GM19395 (cell line): ENCODE results near the gene ABCA1.

Source experiments
- ATAC-seq: cut with Tn5 transposase; IDR thresholded peaks from one replicate; pipeline ENCODE4 v1.9.1; 2021; ENCODE audit warnings: mild to moderate bottlenecking, moderate library complexity; ENCODE audit not compliant: unreplicated experiment

ABCA1 gene

DNA sequence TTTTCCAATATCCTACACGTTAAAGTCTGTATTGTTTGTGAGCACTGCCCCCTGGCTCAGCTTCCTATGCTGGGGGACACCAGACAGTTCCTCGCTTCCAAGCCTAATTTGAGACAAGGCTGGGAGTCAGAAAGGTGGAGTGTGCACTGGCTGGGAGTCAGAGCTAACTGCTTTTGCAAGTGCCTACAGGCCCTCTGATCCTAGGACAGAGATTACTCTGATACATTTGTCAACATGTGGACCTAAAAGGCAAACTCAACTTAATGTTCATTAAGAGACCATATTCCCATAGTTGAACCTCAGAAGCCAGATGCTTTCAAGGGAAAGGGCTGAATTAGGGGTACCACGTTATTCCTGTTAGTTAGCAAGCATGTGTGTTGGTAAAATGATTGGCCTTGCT is 83.2 kb downstream of the ABCA1 start:
- ATAC-seq: no peak

DNA sequence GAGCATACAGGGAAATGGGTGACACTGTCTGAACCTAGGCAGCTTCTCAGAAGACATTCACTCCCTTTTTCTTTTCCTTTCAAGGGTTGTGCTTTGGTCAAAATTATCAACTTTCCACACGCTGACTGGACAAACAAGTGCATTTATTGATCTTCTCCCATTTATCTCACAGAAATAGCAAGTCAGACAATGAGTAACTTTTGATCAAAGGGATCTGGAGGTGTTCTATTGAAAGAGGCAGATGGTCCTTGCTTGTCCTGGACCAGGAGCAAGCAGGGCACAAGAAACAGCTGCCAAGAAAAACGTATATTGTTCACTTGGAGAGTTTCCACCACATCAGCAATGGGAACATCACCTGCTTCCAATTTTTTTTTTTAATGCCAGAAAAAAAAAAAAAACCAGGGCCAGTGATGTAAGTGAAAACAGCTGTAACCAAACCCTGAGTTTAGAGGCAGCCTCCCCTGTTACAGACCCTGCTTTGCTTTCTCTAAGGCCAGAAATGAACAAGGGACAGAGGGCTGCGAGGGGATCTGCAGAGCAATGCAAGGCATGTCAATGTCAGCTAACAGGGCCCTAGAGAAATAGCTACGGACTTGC is 84.2 kb downstream of the ABCA1 start:
- ATAC-seq: no peak

DNA sequence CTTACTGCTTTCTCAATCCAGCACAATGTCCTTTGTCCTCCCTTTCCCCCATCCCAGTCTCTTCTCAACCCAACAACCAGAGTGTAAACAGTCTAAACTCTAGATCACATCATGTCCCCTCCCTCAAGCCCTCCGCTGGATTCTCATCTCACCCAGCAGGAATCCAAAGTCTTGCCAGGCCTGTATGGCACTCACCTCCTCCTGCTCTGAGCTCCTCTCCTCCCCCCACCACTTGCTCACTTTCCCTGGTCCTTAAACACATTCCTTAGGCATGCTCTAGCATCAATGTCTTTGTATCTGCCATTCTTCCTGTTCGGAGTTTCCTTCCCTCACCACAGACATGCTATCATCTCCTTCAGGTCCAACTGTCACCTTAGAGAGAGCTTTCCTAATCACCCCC is 85.3 kb downstream of the ABCA1 start:
- ATAC-seq: no peak

DNA sequence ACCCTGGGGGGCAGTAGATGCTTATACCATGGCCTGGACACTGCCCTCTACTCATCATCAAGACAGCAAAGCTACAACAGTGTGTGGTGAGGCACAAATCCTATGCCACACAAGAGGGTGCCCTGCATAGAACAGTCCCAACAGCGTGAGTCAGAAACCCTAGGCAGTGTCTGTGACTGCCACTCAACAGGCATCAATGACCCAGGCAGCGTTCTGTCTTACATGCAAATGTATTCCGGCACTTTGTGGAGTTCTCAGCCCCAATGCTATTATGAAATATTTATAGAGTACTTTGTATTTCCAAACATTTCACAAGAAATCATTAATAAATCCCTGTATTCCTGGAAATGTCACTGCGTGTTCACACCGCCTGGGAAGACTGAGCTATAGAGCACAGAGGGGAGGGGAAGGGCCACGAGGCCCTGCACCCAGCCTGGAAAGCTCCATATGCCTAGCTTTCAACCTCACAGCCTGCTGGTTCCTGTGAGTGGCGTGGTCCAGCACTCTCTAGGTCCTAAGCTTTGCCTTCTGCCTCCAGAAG is 86.3 kb downstream of the ABCA1 start:
- no peak for ATAC-seq

DNA sequence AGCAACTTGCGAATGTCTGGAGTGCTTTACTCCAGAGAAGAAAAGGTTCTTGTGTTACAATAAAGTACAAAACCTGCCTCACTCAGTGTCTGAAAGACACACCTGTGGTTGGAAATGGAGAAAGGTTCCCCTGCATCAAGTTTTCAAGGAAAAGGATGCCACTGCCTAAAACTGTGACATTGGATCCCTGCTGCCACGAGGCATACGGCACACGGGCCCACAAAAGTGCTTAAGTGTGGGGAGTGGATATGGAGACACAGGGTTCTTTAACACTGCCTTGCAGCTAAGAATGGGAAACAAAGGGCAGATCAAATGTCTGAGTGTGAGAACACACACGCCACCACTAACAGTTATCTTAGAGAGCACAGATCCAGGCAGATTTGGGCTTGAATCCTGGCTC is 89.0 kb downstream of the ABCA1 start:
- no peak for ATAC-seq

DNA sequence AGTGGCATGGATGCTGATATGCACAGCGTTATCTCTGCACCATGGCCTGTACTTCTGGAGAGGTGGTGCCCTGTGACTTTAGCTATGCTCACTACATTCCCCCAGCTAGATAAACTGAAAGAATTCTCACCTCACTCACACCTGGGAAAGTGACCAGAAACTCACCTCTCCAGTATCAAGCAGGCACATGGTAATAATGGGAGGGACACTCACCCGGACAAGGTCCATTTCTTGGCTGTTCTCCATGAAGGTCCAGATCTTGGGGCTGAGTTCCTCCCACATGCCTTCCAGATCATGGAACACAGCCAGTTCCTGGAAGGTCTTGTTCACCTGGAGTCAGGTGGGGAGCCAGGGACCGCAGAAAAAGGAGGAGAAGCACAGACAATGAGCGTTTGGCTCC is 91.2 kb downstream of the ABCA1 start:
- ATAC-seq: no peak

DNA sequence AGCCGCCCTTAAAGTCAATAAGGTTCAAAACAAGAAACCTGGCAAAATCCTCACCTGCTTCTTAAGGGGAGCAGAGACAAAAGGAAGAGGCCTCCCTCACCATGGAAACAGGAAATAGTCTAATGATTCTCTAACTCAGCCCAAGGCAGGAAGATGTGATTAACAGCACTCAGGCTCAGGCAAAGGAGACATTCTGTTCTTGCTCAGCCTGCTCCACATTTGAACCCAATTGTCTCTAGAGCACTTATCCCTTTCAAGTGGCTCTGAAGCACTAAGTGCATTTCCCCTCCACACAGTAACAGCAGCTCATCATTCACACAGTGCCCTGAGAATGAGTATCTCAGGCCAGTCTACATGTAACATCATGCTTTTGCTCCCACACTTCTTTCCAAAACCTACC is 91.7 kb downstream of the ABCA1 start:
- ATAC-seq: no peak

DNA sequence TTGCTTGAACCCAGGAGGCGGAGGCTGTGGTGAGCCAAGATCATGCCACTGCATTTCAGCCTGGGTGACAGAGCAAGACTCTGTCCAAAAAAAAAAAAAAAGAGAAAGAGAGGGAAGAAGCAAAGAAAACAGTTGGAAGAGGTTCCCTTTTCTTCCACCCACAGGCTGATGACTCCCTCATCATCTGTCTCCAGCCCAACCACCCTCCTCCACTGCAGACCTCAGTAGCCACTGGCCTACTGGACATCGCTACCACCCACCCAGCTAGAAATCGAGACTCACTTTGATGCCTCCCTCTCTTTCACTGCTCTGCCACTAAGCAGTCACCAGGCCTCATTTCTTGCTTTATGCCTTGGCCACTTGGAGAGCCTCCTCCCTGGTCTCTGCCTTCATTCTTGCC is 92.8 kb downstream of the ABCA1 start:
- no peak for ATAC-seq

DNA sequence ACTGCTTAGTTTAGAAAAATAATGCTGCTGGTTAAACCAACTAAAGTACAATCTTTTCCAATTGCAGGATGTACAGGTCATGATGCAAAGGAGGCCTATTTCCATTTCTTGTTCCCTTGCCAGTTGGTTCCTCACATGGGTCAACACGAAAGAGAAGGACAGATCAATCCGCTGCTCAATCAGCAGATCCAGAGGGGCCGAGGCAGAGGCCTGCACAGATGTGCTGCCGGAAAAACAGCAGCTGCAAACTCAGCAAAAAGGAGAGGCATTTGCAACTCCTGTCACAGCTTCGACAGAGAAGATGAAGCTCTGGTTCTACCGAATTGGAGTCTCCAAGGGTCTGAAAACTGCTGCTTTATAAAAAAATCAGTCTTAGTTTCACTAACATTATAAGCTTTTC is 94.3 kb downstream of the ABCA1 start:
- ATAC-seq: no peak

DNA sequence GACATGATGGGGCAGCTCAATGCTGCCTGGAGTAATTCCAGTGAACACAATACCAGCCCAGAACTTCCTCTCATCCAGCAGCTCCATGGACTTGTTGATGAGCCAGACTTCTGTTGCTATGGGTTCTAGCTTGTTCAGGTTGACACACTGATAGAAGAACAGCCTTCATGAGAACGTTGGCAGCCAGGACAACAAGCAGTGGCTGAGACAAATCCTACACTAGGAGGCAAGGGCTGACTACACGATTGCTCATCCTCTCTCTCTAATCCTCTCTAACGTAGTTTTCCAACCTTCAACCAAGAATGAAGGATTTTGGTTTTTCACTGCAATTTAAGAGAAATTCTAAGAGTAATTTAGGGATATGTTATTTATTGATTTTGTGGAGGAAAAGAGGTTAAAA is 96.3 kb downstream of the ABCA1 start:
- ATAC-seq: no peak

DNA sequence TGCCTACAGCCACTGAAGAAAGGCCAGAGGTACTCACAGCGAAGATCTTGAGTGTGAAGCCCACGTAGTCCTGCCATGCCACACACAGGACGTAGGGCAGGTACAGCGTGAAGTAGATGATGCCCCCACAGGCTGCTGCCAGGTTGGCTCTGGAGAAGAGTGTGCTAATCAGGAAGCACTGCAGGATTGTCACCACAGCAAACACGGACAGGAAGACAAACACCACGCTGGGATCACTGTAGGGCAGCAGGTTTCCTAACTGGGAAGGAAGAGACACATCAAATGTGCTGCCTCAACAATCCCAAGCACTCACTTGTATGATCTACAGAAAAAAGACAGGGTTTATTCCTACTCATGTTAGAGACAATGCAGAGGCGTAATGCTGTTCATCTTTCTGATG is 101.0 kb downstream of the ABCA1 start:
- ATAC-seq: no peak

DNA sequence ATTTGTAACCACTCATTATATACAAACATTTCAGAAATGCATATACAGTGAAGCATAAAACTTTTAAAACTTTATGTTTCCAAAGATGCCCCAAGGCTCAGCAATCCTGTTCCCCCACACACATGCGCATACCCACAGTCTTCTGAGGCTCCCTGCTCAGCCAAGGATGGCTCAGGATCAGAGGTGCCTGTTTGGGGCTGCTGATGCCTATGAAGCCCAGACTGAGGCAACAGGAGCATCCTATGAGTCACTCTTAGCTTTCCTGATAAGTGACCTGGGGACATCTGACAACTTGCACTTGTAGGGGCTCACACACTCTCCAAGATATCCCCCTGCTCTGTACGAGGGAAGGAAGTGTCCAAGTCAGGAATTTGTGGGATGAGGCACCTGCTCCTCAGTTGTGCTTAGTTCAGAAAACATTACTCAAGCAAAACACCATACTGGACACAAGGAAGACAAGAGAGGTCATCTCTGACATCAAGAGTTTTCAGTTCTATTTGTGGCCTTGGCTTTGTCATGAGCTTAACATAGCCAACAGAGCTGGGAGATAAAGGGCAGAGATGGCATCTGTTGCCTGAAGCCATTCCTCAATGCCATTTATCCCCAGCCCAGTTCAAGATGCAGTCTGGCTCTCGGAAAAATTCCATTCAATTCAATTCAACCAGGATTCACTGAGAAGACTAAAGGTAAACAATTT is 101.7 kb downstream of the ABCA1 start:
- ATAC-seq: no peak

DNA sequence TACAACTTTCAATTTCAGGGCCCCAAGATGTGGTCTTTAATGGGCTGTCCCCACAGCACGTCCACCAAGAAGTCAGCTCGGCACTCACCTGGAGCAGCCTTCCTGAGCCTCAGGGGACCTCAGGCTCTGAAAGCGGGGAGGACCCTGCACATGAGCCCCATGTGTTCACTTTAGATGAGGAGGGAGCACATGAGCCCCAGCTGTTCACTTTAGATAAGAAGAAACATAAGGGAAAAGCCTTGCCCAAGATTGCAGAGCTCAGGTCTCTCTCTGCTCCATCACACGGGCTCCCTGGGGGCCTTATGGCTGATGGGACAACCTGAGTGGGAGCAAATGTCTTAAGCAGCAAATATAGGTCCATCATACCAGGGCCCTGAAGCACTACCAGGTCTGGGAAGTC is 107.6 kb downstream of the ABCA1 start:
- no peak for ATAC-seq

DNA sequence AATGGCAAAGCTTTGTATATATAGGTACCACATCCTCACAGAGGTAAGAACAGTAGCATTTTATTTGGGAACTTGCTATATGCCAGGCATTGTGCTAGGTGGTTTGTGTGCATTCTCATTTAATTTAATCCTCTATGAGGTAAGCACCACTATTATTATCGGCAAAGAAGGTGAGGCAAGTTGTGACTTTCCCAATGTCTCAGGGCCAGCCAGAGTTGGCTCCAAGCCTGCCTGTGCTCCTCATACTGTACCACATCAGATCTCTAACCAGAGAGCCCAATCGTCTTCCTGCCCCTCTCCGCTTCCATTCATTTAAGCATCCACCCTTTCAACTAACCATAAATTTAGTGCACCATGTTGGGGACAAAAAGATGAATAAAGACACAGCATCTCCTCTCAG is 108.9 kb downstream of the ABCA1 start:
- no peak for ATAC-seq

DNA sequence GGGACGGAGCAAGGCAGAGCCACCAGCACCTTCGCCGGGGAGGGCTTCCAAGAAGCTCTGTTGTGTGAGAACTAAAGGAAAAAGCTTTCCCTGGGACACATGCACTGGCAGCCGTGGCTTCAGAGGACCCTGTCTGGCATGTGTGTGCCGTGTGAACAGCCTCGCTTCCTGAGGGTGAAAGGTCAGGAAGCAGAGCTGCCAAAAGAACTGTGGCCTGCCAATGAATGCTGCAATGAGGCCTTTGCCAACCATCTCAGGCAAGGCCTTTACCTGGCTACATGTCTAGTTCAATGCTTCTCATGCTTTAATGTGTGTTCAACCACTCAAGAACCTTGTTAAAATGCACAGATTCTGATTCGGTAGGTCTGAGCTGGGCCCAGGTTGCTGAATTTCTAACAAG is 110.5 kb downstream of the ABCA1 start:
- no peak for ATAC-seq

DNA sequence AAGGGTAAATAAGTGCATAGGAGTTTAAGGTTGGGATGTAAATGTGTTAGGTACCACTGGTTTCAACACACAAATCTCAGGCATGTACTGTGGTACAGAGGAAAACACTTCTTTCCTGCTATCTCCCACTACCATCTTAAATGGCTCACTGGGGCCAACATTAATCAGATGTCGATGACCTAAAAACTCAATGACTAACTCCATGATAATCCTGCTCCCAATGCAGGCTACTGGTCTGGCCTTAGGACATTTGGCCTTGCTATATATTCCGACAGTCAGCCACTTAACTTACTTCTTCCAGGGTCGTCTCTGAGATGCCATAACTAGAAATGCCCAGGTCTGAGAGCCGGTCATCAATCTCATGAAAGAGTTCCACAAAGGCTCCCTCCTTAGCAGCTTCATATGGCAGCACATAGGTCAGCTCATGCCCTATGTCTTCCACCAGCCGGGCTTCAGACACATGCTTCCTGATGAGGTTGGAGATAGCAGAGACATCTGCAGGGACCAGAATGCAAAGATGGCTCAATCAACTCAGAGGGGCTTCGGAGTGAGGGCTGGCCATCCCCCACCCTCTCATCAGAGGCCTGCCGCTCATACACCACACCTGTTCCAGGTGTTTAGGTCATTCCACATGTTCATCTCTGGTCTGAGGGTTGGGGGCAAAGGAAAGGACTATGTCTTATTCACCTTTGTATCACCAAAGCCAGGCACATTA is 111.9 kb downstream of the ABCA1 start:
- no peak for ATAC-seq

DNA sequence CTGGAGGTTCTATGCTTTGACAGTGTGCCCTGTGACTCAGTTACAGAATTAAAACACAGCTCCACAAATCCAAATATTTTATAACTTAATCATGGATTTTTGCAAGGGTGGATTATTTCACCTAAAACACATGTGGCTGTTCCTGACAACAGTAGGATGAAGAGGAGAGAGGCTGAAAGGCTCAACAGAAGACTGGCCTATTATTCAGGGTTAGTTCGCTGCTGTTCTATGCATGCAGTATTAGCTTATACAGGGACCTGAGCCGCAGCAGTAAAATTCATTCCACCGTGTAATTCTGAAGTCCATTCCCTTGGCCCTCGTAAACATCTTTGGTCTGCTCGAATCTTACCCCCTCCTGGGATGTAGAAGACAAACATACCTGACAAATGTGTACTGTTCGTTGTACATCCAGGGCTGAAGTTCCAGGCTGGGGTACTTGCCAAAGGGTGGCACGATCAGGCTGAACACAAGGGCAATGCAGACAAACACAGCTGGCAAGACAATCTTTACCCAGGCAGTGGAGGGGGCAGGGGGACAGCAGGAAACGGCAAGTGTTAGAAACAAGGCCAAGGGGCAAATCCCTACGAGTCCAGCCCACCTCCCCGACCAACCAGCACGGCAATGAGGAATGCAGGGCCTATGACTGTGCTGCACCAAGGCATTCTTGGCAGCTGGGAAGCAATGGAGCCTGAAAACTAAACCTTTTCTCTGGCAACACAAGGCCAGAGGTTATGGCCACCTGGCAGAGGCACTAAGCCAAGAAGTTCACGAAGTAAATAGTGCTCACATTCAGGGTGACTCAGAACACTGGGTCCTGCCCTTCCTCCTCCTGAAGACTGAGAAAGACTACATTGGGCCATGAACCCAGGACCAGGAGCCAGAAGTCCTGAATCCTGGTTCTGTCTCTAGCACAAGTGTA is 117.3 kb downstream of the ABCA1 start:
- ATAC-seq: no peak

DNA sequence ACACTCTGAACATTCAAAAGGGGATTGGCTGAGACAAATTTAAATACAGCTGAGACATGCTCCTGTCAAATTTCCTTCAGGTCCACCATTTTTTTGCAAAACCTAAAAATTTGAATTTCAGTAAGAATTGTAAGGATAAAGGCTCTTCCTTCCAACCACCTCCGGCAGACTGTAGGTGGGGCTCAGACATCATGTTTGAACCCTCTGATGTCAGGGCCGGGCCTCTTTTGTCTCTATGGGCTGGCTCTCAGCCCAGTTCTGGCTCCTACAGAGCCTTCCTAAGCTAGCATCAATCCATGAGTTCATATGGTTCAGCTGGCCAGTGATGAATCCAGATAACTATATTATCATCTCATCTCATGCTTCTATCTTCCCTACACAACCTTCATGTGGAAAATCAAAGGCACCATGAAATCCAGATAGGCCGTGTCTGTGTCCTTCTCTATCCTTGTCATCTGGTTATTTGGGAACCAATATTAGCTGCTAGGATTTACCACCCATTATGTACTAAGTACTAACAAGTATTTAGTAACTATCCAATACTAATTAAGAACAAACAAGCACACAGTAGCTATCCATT is 119.8 kb downstream of the ABCA1 start:
- no peak for ATAC-seq

DNA sequence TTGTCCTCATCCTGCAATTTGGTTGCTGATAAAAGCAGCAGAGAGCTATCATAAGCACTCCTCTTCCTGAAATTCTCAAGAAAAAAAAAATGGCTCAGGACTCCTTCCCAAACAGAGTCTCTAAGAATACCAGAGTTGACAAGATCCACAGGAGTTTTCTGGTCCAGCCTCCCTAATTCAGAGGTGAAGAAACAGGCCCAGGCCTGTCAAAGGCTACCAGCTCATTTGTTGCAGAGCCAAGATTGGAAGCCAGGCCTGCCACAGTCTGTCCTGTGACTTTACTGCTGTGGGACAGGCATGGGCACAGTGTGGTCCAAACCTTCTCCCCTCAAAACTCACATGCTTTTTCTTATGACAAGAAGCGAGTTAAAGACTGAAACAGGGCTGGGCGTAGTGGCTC is 122.5 kb downstream of the ABCA1 start:
- ATAC-seq: no peak

DNA sequence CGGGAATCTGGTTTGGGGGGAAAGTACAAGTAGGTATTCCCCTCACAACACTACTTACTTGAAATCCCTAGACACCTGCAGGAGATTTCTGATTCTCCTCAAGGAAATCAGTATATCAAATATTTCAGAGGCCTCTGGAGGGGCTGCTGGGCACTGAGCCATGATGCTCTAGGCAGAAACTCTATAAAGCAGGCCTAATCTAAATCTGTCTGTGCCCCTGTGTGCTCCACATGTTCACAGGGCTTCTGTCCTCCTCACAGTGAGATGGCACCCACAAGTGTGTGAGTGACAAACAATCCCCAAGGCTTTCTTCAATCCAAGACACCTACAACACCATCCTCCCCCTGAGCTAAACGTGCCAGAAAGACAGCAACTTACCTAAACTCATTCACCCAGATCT is 125.0 kb downstream of the ABCA1 start:
- ATAC-seq: no peak

DNA sequence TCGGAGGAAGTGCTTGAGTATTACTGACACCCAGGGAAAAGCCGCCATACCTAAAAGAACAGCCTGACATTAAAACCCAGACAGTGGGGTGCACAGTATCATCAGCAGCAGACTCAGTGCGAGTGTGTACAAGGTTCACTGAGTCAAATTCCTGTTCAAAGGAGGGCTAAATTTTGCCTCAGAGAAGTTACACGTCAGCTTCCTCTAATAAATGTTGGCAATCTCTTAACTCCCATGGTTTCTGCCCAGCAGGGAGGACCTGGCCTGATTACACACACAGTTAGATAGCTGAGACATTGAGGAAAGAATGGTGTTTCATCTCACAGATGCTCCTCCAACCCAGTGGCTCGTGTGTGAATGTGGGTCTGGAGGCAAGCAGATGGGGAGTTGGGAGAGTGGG is 125.8 kb downstream of the ABCA1 start:
- ATAC-seq: no peak
